H1 (cell line): ENCODE data around the gene CDH12. TPM values are rescaled to one million over a fixed set of nuclear protein-coding genes. Genes with fewer than 3 reads are reported as not detected.

Experiments used
- CTCF ChIA-PET: fragments of 300-600 bp; sonication (Branson Sonifier 250); formaldehyde crosslinking; loops from one replicate; lab custom pipeline; 2021; ENCODE audit not compliant: partially characterized antibody; lab: Charles Lee
- POLR2A ChIA-PET: fragments of 300-600 bp; sonication (Branson Sonifier 250); formaldehyde crosslinking; loops from one replicate; lab custom pipeline; 2021; ENCODE audit warnings: inconsistent platforms; ENCODE audit not compliant: partially characterized antibody; lab: Charles Lee
- DNase-seq, 2 experiments: peaks; one replicate each; pipeline versions ENCODE4 v3.0.0 to v3.0.0-alpha.2; 2010 to 2022; ENCODE audit warnings: low spot score in 2 of 2, low read depth in 1 of 2, mixed read lengths in 1 of 2
- FAIRE-seq: peaks from 2 replicates; lab custom pipeline; 2011; peaks lifted over from hg19 to GRCh38; lab: Jason Lieb, UNC
- H2AFZ ChIP-seq: 2 replicates; pipeline ENCODE4 v1.8.1; 2012; ENCODE audit warnings: low read length, inconsistent platforms
- H2AK5ac ChIP-seq: 2 replicates; pipeline ENCODE4 v1.6.1; 2013; ENCODE audit warnings: low read depth, low read length
- H2BK120ac ChIP-seq: replicated peaks from 2 replicates; pipeline ENCODE3; 2013; ENCODE audit warnings: low read depth, low read length, inconsistent platforms
- H2BK12ac ChIP-seq: 2 replicates; pipeline ENCODE4 v1.6.1; 2013; ENCODE audit warnings: low read depth, low read length
- H2BK15ac ChIP-seq: 2 replicates; pipeline ENCODE4 v1.6.1; 2013; ENCODE audit warnings: low read length
- H2BK20ac ChIP-seq: 2 replicates; pipeline ENCODE4 v1.6.1; 2013; ENCODE audit warnings: low read length
- H2BK5ac ChIP-seq: 2 replicates; pipeline ENCODE4 v1.6.1; 2013; ENCODE audit warnings: low read depth, low read length
- H3K14ac ChIP-seq: 2 replicates; pipeline ENCODE4 v1.6.1; 2013; ENCODE audit warnings: inconsistent platforms; ENCODE audit not compliant: insufficient read length
- H3K18ac ChIP-seq: 2 replicates; pipeline ENCODE4 v1.6.1; 2013; ENCODE audit warnings: low read length; ENCODE audit errors: extremely low read depth
- H3K23ac ChIP-seq: 2 replicates; pipeline ENCODE4 v1.6.1; 2013; ENCODE audit warnings: inconsistent platforms; ENCODE audit not compliant: insufficient read length
- H3K23me2 ChIP-seq: 2 replicates; pipeline ENCODE4 v1.6.1; 2013; ENCODE audit warnings: low read depth, low read length
- H3K27ac ChIP-seq: 2 replicates; pipeline ENCODE4 v1.6.1; 2011; ENCODE audit warnings: low read depth, low read length, inconsistent platforms
- H3K27me3 ChIP-seq, 4 experiments: replicated peaks in 1 of 4; 1 replicate in 1 of 4; 2 replicates in 3 of 4; pipeline versions ENCODE4 v1.6.1 to v1.8.1; 2011 to 2013; ENCODE audit warnings: low read length in 3 of 4, mild to moderate bottlenecking in 3 of 4, inconsistent platforms in 2 of 4, mixed read lengths in 2 of 4, moderate library complexity in 1 of 4; ENCODE audit not compliant: control insufficient read depth in 3 of 4, insufficient read depth in 3 of 4; ENCODE audit errors: extremely low read depth in 1 of 4
- H3K36me3 ChIP-seq, 4 experiments: 2 replicates each; pipeline versions ENCODE4 v1.6.1 to v1.8.1; 2011 to 2013; ENCODE audit warnings: mild to moderate bottlenecking in 4 of 4, low read length in 3 of 4, moderate library complexity in 2 of 4, control low read depth in 1 of 4, inconsistent platforms in 1 of 4; ENCODE audit not compliant: insufficient read depth in 4 of 4, control insufficient read depth in 2 of 4
- H3K4ac ChIP-seq: replicated peaks from 2 replicates; pipeline ENCODE3; 2013; ENCODE audit warnings: low read length, low read depth, mixed read lengths, inconsistent platforms; ENCODE audit not compliant: insufficient read length
- H3K4me1 ChIP-seq, 4 experiments: replicated peaks in 1 of 4; 1 replicate in 1 of 4; 2 replicates in 3 of 4; pipeline versions ENCODE4 v1.6.1 to v1.8.1; 2011 to 2013; ENCODE audit warnings: low read length in 3 of 4, inconsistent platforms in 2 of 4, mixed read lengths in 1 of 4; ENCODE audit not compliant: insufficient read depth in 4 of 4, control insufficient read depth in 3 of 4
- H3K4me2 ChIP-seq, 2 experiments: 2 replicates each; pipeline versions ENCODE4 v1.6.1 to v1.8.1; 2011 to 2013; ENCODE audit warnings: low read depth in 2 of 2, low read length in 2 of 2, control low read depth in 1 of 2, inconsistent platforms in 1 of 2, mild to moderate bottlenecking in 1 of 2; ENCODE audit not compliant: insufficient read depth in 1 of 2
- H3K4me3 ChIP-seq, 4 experiments: fragments of 200-600, 300-600 bp in 1 of 4; sonication (generic), shearing (Covaris generic), sonication (Bioruptor Twin) in 1 of 4; 2 replicates each; pipeline versions ENCODE4 v1.5.1 to v1.8.1; 2011 to 2016; ENCODE audit warnings: low read length in 4 of 4, low read depth in 3 of 4, control low read depth in 2 of 4, inconsistent platforms in 2 of 4, mild to moderate bottlenecking in 2 of 4, mixed read lengths in 1 of 4, moderate library complexity in 1 of 4; ENCODE audit not compliant: insufficient read depth in 2 of 4; ENCODE audit errors: extremely low read depth in 1 of 4
- H3K56ac ChIP-seq: replicated peaks from 2 replicates; pipeline ENCODE3; 2013; ENCODE audit warnings: low read depth, mild to moderate bottlenecking, mixed read lengths, low read length, inconsistent platforms; ENCODE audit not compliant: insufficient read length
- H3K79me1 ChIP-seq: 2 replicates; pipeline ENCODE4 v1.6.1; 2013; ENCODE audit warnings: low read depth, low read length, control low read depth
- H3K79me2 ChIP-seq, 2 experiments: 2 replicates each; pipeline versions ENCODE4 v1.6.1 to v1.8.1; 2012 to 2013; ENCODE audit warnings: low read length in 2 of 2, mild to moderate bottlenecking in 2 of 2, inconsistent platforms in 1 of 2; ENCODE audit not compliant: insufficient read depth in 2 of 2, control insufficient read depth in 1 of 2
- H3K9ac ChIP-seq, 4 experiments: replicated peaks in 1 of 4; 1 replicate in 1 of 4; 2 replicates in 3 of 4; pipeline versions ENCODE4 v1.6.1 to v1.8.1; 2011 to 2013; ENCODE audit warnings: low read depth in 3 of 4, low read length in 3 of 4, control low read depth in 2 of 4, mild to moderate bottlenecking in 2 of 4, moderate library complexity in 2 of 4, inconsistent platforms in 1 of 4; ENCODE audit errors: extremely low read depth in 1 of 4
- H3K9me3 ChIP-seq, 2 experiments: 2 replicates each; pipeline versions ENCODE4 v1.6.1 to v1.8.1; 2012 to 2013; ENCODE audit warnings: mild to moderate bottlenecking in 2 of 2, moderate library complexity in 2 of 2, control low read depth in 1 of 2, inconsistent platforms in 1 of 2, low read depth in 1 of 2, low read length in 1 of 2, mixed read lengths in 1 of 2; ENCODE audit not compliant: insufficient read depth in 2 of 2
- H4K20me1 ChIP-seq, 2 experiments: replicated peaks in 1 of 2; 2 replicates each; pipeline versions ENCODE3 to v1.8.1; 2011 to 2013; ENCODE audit warnings: inconsistent platforms in 2 of 2, low read length in 2 of 2, mild to moderate bottlenecking in 1 of 2; ENCODE audit not compliant: insufficient read depth in 2 of 2, control insufficient read depth in 1 of 2
- H4K5ac ChIP-seq: 2 replicates; pipeline ENCODE4 v1.6.1; 2013; ENCODE audit warnings: low read length, low read depth, mixed read lengths, inconsistent platforms; ENCODE audit not compliant: insufficient read length
- H4K8ac ChIP-seq: 2 replicates; pipeline ENCODE4 v1.8.0; 2013; ENCODE audit warnings: mild to moderate bottlenecking, moderate library complexity, low read length, inconsistent platforms; ENCODE audit not compliant: insufficient read depth; ENCODE audit errors: extremely low read depth
- H4K91ac ChIP-seq: replicated peaks from 2 replicates; pipeline ENCODE3; 2013; ENCODE audit warnings: low read length, mixed read lengths, inconsistent platforms; ENCODE audit not compliant: insufficient read length
- ASH2L ChIP-seq: fragments of 200-600, 300-600 bp; sonication (generic); IDR thresholded peaks from one replicate; pipeline ENCODE4 v1.7.1; 2017; ENCODE audit warnings: low read length
- BACH1 ChIP-seq: IDR thresholded peaks from 2 replicates; pipeline ENCODE4 v1.6.1; 2012; ENCODE audit warnings: low read length, improper control_type of control experiment
- CREB1 ChIP-seq: IDR thresholded peaks from 2 replicates; pipeline ENCODE4 v1.6.1; 2012; ENCODE audit warnings: inconsistent platforms
- CTBP2 ChIP-seq: IDR thresholded peaks from 2 replicates; pipeline ENCODE4 v1.7.0; 2011; ENCODE audit warnings: borderline replicate concordance, mild to moderate bottlenecking, moderate library complexity, mixed read lengths, low read length; ENCODE audit not compliant: insufficient read depth, insufficient read length
- GABPA ChIP-seq: IDR thresholded peaks from 2 replicates; pipeline ENCODE4 v1.6.1; 2011; ENCODE audit warnings: mild to moderate bottlenecking, low read length, moderate library complexity, borderline replicate concordance; ENCODE audit not compliant: insufficient read depth
- HDAC6 ChIP-seq: IDR thresholded peaks from one replicate; pipeline ENCODE4 v1.7.1; 2012; ENCODE audit warnings: low read depth, mild to moderate bottlenecking, inconsistent platforms, low read length, moderate library complexity
- PHF8 ChIP-seq: fragments of 200-600 bp; sonication (generic); conservative IDR thresholded peaks from 2 replicates; pipeline ENCODE4 v1.7.1; 2012; ENCODE audit warnings: low read depth, mild to moderate bottlenecking, inconsistent platforms, low read length, moderate library complexity
- RAD21 ChIP-seq, 2 experiments: IDR thresholded peaks in 1 of 2; conservative IDR thresholded peaks in 1 of 2; 2 replicates each; pipeline ENCODE4 v1.6.1; 2011; ENCODE audit warnings: low read depth in 2 of 2, low read length in 2 of 2, improper control_type of control experiment in 1 of 2, inconsistent platforms in 1 of 2, mild to moderate bottlenecking in 1 of 2, moderate library complexity in 1 of 2
- RBBP5 ChIP-seq: IDR thresholded peaks from 2 replicates; pipeline ENCODE4 v1.7.1; 2012; ENCODE audit warnings: low read depth, mild to moderate bottlenecking, inconsistent platforms, low read length, moderate library complexity, borderline replicate concordance
- RNF2 ChIP-seq: fragments of 200-900, 300-1000 bp; sonication (generic); IDR thresholded peaks from 2 replicates; pipeline ENCODE4 v1.7.1; 2016; ENCODE audit warnings: borderline replicate concordance, low read depth, mild to moderate bottlenecking, antibody characterized with exemption, low read length; ENCODE audit not compliant: poor library complexity, severe bottlenecking; ENCODE audit errors: missing control alignments
- SIN3A ChIP-seq, 2 experiments: IDR thresholded peaks in 1 of 2; conservative IDR thresholded peaks in 1 of 2; 2 replicates each; pipeline ENCODE4 v1.6.1; 2011 to 2012; ENCODE audit warnings: low read length in 2 of 2, improper control_type of control experiment in 1 of 2, low read depth in 1 of 2, mild to moderate bottlenecking in 1 of 2
- SIX5 ChIP-seq: IDR thresholded peaks from 2 replicates; pipeline ENCODE4 v1.6.1; 2011; ENCODE audit warnings: mild to moderate bottlenecking, low read depth, low read length
- SP1 ChIP-seq: IDR thresholded peaks from 2 replicates; pipeline ENCODE4 v1.6.1; 2011; ENCODE audit warnings: low read depth, low read length
- SP4 ChIP-seq: IDR thresholded peaks from 2 replicates; pipeline ENCODE4 v1.6.1; 2012; ENCODE audit warnings: low read length, inconsistent platforms
- TEAD4 ChIP-seq: IDR thresholded peaks from 2 replicates; pipeline ENCODE4 v1.6.1; 2012; ENCODE audit warnings: low read depth, low read length, inconsistent platforms, mixed read lengths
- WGBS, 2 experiments: shearing (Covaris generic) in 1 of 2; methylation state at CpG; one replicate each; pipeline versions ENCODE4 v1.1.6 to v1.1.7; 2013 to 2015; ENCODE audit warnings: low lambda C conversion rate in 2 of 2, mixed read lengths in 2 of 2, inconsistent platforms in 1 of 2, low coverage in 1 of 2, missing lambda C conversion rate in 1 of 2; ENCODE audit not compliant: insufficient replicate concordance in 2 of 2, insufficient coverage in 1 of 2, insufficient read length in 1 of 2; ENCODE audit errors: extremely low coverage in 1 of 2, missing lambda C conversion rate in 1 of 2; 5-methylcytosine and 5-hydroxymethylcytosine counted together
- polyA plus RNA-seq, 7 experiments: library from polyadenylated mRNA; depleted of rRNA in 3 of 7; stranded (reverse) in 5 of 7; unstranded in 2 of 7; fragments of >200 nt in 5 of 7; fragments of 200-250 nt in 2 of 7; gene quantifications; 1 replicate in 5 of 7; 2 replicates in 1 of 7; 4 replicates in 1 of 7; pipeline versions ENCODE4 v1.2.1 to v1.2.3, GENCODE V29; 2011 to 2013; ENCODE audit warnings: missing spikeins in 2 of 7, mixed read lengths in 2 of 7
- total RNA-seq: library from RNA; stranded (reverse); fragmentation: NEBNext Ultra II Directional; extraction: Animal tissue kit (Norgen Biotek cat#: 25700); gene quantifications from 2 replicates; pipeline ENCODE4 v1.2.1, GENCODE V29; 2021

CDH12 gene
- total and polyA plus RNA-seq, 2 of the 8 experiments (the other 6 are each of a cell fraction or from before 2014, with no cell fraction given), result 0.03 TPM; not detected in 1

GRCh38 chr5:22625451-22625850 is 227.7 kb downstream of the CDH12 start:
- no peak overlapping the region for H3K14ac ChIP-seq
- H2BK120ac ChIP-seq, result no peak overlapping the region
- H3K4me2 ChIP-seq, result no peak overlapping the region
- H3K27ac ChIP-seq, result no peak overlapping the region
- no peak overlapping the region for H4K91ac ChIP-seq
- H4K8ac ChIP-seq, result no peak overlapping the region; the same call in 1 of the 2 replicates
- H3K36me3 ChIP-seq, result no peaks in the 10 kb centered on the region
- no peaks in the 10 kb centered on the region for H3K27me3 ChIP-seq
- peaks cover 0 to 6% (median 2%) of the 10 kb centered on the region in 4 experiments; a peak in 3 of 7 replicates for H3K4me1 ChIP-seq
- no peak overlapping the region for H3K56ac ChIP-seq
- no peak overlapping the region for H2BK5ac ChIP-seq
- H3K9ac ChIP-seq, result no peak overlapping the region
- no peaks in the 10 kb centered on the region for H3K23me2 ChIP-seq
- CTCF ChIA-PET, result no interaction called here
- DNase-seq, result no peak
- POLR2A ChIA-PET, result no interaction called here
- H3K4ac ChIP-seq, result no peak overlapping the region
- H2AK5ac ChIP-seq, result no peak overlapping the region
- H2BK20ac ChIP-seq, result no peak overlapping the region; the same call in 1 of the 2 replicates
- no peak overlapping the region for H3K4me3 ChIP-seq
- no peaks in the 10 kb centered on the region for H3K79me2 ChIP-seq
- H3K23ac ChIP-seq, result no peak overlapping the region
- H4K5ac ChIP-seq, result no peak overlapping the region
- WGBS, 2 experiments, result 92% methylated on average over 2 of the region's 2 CpGs; no CpG with 5 or more reads in 1 of the 2 experiments
- H2BK12ac ChIP-seq, result no peak overlapping the region
- FAIRE-seq, result no peak
- no peaks in the 10 kb centered on the region for H3K79me1 ChIP-seq
- H4K20me1 ChIP-seq, result no peaks in the 10 kb centered on the region
- no peak overlapping the region for H2BK15ac ChIP-seq
- H3K18ac ChIP-seq, result no peak overlapping the region
- H2AFZ ChIP-seq, result no peak overlapping the region
- no peaks in the 10 kb centered on the region for H3K9me3 ChIP-seq
- TF ChIP-seq CREB1 (no peak), RBBP5 (no peak), SP1 (no peak), PHF8 (no peak), BACH1 (no peak), GABPA (no peak), RAD21 (IDR thresholded peaks at IDR 0.05 in 1 of 2, conservative IDR thresholded peaks at IDR 0.05 in 1 of 2; ENCODE audit: low read depth in 2 of 2, low read length in 2 of 2) (no peak), ASH2L (no peak), TEAD4 (no peak), RNF2 (no peak), HDAC6 (no peak), SIX5 (no peak), CTBP2 (no peak), SIN3A (conservative IDR thresholded peaks at IDR 0.05 in 1 of 2, IDR thresholded peaks at IDR 0.05 in 1 of 2; ENCODE audit: low read depth in 1 of 2, low read length in 2 of 2) (no peak), SP4 (no peak)
